ENCODE measurements around the gene MFSD8. TPM values are rescaled to one million over a fixed set of nuclear protein-coding genes. Genes with fewer than 3 reads are reported as not detected.
A peak's percentile ranks its signal among the peaks of the same experiment; 100 is the strongest.

The MFSD8 gene
- total RNA-seq, 1 donor from 2014 or later: 16.5 TPM

GRCh38 chr4:127881563-127881864 lies 83.5 kb downstream of the MFSD8 start:
- Mint-ChIP-seq H3K4me3 (ENCODE audit: unreplicated experiment) (peak overlapping the region; percentile 92), H3K36me3 (ENCODE audit: unreplicated experiment) (peaks cover 5% of the 10 kb centered on the region), H3K9me3 (ENCODE audit: unreplicated experiment) (no peaks in the 10 kb centered on the region), H3K4me1 (ENCODE audit: unreplicated experiment) (peaks cover 8% of the 10 kb centered on the region), H3K27ac (ENCODE audit: unreplicated experiment) (peak overlapping the region; percentile 98), H3K27me3 (ENCODE audit: unreplicated experiment) (no peaks in the 10 kb centered on the region)
- no peak for TF ChIP-seq CTCF (IDR thresholded peaks at IDR 0.05)
- no peak for DNase-seq (ENCODE audit: extremely low spot score, unreplicated experiment)

GRCh38 chr4:127880763-127881562 lies 84.0 kb downstream of the MFSD8 start, which contains the start of gene PLK4:
Gene PLK4 (plus strand): TSS chr4:127880893. CDS start chr4:127881135, 242 bp downstream.
- no peak for TF ChIP-seq CTCF (IDR thresholded peaks at IDR 0.05)
- peak; percentile 99 for DNase-seq (ENCODE audit: extremely low spot score, unreplicated experiment)
- Mint-ChIP-seq H3K4me1 (ENCODE audit: unreplicated experiment) (peaks cover 8% of the 10 kb centered on the region), H3K9me3 (ENCODE audit: unreplicated experiment) (no peaks in the 10 kb centered on the region), H3K4me3 (ENCODE audit: unreplicated experiment) (peak within 1 kb of the TSS; percentile 92), H3K36me3 (ENCODE audit: unreplicated experiment) (peaks cover 5% of the 10 kb centered on the region), H3K27ac (ENCODE audit: unreplicated experiment) (peak within 1 kb of the TSS; percentile 98), H3K27me3 (ENCODE audit: unreplicated experiment) (no peaks in the 10 kb centered on the region)

- Mint-ChIP-seq H3K27ac (ENCODE audit: unreplicated experiment) (no peak overlapping the region), H3K27me3 (ENCODE audit: unreplicated experiment) (no peaks in the 10 kb centered on the region), H3K4me3 (ENCODE audit: unreplicated experiment) (no peak overlapping the region), H3K4me1 (ENCODE audit: unreplicated experiment) (peaks cover 10% of the 10 kb centered on the region), H3K9me3 (ENCODE audit: unreplicated experiment) (peaks cover 5% of the 10 kb centered on the region), H3K36me3 (ENCODE audit: unreplicated experiment) (peaks cover 4% of the 10 kb centered on the region)
- DNase-seq (ENCODE audit: extremely low spot score, unreplicated experiment): no peak
- TF ChIP-seq CTCF (IDR thresholded peaks at IDR 0.05): no peak
These were observed 89.2 kb downstream of the MFSD8 start for GRCh38 chr4:127875791-127876190.

GRCh38 chr4:127870688-127871087 lies 94.3 kb downstream of the MFSD8 start:
- H3K9me3 Mint-ChIP-seq (ENCODE audit: unreplicated experiment): peaks cover 5% of the 10 kb centered on the region
- peaks cover 14% of the 10 kb centered on the region for H3K4me1 Mint-ChIP-seq (ENCODE audit: unreplicated experiment)
- H3K27ac Mint-ChIP-seq (ENCODE audit: unreplicated experiment): peak overlapping the region; percentile 67
- H3K27me3 Mint-ChIP-seq (ENCODE audit: unreplicated experiment): no peaks in the 10 kb centered on the region
- H3K4me3 Mint-ChIP-seq (ENCODE audit: unreplicated experiment): no peak overlapping the region
- peaks cover 4% of the 10 kb centered on the region for H3K36me3 Mint-ChIP-seq (ENCODE audit: unreplicated experiment)
- DNase-seq (ENCODE audit: extremely low spot score, unreplicated experiment): no peak
- no peak for TF ChIP-seq CTCF (IDR thresholded peaks at IDR 0.05)

GRCh38 chr4:127870281-127870680 lies 94.7 kb downstream of the MFSD8 start:
- Mint-ChIP-seq H3K4me3 (ENCODE audit: unreplicated experiment) (no peak overlapping the region), H3K36me3 (ENCODE audit: unreplicated experiment) (peaks cover under 1% of the 10 kb centered on the region), H3K27ac (ENCODE audit: unreplicated experiment) (peak overlapping the region; percentile 67)

More at GRCh38 chr4:127870281-127870680, 94.7 kb downstream of the MFSD8 start:
- Mint-ChIP-seq H3K27me3 (ENCODE audit: unreplicated experiment) (no peaks in the 10 kb centered on the region), H3K9me3 (ENCODE audit: unreplicated experiment) (peaks cover 5% of the 10 kb centered on the region), H3K4me1 (ENCODE audit: unreplicated experiment) (peaks cover 14% of the 10 kb centered on the region)
- TF ChIP-seq CTCF (IDR thresholded peaks at IDR 0.05): no peak
- no peak for DNase-seq (ENCODE audit: extremely low spot score, unreplicated experiment)

Measured in osteocyte (in vitro differentiated cells).